Fibroblast of lung (primary cell): Measurements from ENCODE around the gene MLKL.

Experiments
- EZH2 ChIP-seq: IDR thresholded peaks from 2 replicates; pipeline ENCODE4 v1.5.1; 2012; ENCODE audit warnings: low read length, control low read depth, mild to moderate bottlenecking; ENCODE audit errors: missing control alignments
- TF ChIP-seq, protein P1 (sequence below), 2 donors: IDR thresholded peaks in 1 of 2; conservative IDR thresholded peaks in 1 of 2; 1 replicate in 1 of 2; 2 replicates in 1 of 2; pipeline ENCODE4 v1.5.1; 2011 to 2012; ENCODE audit warnings: low read length in 2 of 2, control low read depth in 1 of 2, inconsistent platforms in 1 of 2, low read depth in 1 of 2, mild to moderate bottlenecking in 1 of 2

DNA sequence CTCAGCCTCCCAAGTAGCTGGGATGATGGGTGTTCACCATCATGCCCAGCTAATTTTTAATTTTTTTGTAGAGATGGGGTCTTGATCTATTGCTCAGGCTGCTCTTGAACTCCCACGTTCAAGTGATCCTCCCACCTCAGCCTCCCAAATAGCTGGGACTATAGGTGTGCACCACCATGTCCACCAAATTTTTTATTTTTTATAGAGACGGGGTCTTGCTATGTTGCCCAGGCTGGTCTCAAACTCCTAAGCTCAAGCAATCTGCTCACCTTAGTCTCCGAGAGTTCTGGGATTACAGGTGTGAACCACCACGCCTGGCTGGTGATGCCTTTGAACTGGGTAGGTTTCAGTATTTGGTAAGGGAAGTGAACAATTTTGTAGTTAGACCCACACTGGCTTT is 43.9 kb upstream of the MLKL start:
- TF ChIP-seq, protein P1, sequence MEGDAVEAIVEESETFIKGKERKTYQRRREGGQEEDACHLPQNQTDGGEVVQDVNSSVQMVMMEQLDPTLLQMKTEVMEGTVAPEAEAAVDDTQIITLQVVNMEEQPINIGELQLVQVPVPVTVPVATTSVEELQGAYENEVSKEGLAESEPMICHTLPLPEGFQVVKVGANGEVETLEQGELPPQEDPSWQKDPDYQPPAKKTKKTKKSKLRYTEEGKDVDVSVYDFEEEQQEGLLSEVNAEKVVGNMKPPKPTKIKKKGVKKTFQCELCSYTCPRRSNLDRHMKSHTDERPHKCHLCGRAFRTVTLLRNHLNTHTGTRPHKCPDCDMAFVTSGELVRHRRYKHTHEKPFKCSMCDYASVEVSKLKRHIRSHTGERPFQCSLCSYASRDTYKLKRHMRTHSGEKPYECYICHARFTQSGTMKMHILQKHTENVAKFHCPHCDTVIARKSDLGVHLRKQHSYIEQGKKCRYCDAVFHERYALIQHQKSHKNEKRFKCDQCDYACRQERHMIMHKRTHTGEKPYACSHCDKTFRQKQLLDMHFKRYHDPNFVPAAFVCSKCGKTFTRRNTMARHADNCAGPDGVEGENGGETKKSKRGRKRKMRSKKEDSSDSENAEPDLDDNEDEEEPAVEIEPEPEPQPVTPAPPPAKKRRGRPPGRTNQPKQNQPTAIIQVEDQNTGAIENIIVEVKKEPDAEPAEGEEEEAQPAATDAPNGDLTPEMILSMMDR (conservative IDR thresholded peaks at IDR 0.05 in 1 of 2, IDR thresholded peaks at IDR 0.05 in 1 of 2; ENCODE audit: low read depth in 1 of 2, low read length in 2 of 2) = no peak
- TF ChIP-seq EZH2 = no peak
